Left renal pelvis (tissue), 4 donors: Measurements from ENCODE around the gene HOMEZ. TPM values are rescaled to one million over a fixed set of nuclear protein-coding genes. Genes with fewer than 3 reads are reported as not detected.

ENCODE experiments used
- DNase-seq, 4 donors: peaks; one replicate each; pipeline ENCODE4 v3.0.0-alpha.2; 2013; ENCODE audit warnings: low read depth in 4 of 4, low spot score in 3 of 4
- polyA plus RNA-seq, 4 donors: library from polyadenylated mRNA; unstranded; fragments of 120-200 nt; gene quantifications; one replicate each; pipeline ENCODE4 v1.2.1, GENCODE V29; 2013; ENCODE audit not compliant: insufficient read length in 4 of 4

Gene HOMEZ
- polyA plus RNA-seq, 4 donors = 11.2 to 28.1 (median 24.8) TPM

DNA sequence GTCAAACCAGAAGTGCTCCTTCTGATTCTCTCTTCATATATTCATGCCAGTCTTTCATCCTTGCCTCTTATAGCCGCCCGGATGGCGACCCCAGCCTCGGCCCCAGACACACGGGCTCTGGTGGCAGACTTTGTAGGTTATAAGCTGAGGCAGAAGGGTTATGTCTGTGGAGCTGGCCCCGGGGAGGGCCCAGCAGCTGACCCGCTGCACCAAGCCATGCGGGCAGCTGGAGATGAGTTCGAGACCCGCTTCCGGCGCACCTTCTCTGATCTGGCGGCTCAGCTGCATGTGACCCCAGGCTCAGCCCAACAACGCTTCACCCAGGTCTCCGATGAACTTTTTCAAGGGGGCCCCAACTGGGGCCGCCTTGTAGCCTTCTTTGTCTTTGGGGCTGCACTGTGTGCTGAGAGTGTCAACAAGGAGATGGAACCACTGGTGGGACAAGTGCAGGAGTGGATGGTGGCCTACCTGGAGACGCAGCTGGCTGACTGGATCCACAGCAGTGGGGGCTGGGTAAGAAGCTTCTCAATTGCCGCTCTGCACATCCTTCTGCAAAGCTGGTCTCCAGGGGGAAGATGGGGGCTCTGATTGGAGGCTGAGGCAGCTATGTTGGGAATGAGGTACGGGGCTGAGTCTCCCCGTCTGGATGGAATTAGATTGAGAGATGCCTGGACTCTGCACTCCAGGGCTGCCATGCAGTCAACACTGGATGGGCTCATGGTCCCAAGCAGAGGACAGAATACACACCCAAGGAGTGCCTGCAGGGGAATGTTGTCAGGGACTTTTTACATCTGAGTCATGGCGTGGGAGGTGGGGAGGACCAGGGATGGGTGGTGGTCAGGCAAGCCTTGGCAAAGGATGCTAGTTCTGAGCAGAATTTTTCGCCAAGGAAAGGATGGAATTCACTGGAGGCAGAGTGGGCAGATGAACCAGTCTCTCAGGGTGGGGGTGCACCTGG, 22.0 kb upstream of the HOMEZ start:
- no peak for DNase-seq

DNA sequence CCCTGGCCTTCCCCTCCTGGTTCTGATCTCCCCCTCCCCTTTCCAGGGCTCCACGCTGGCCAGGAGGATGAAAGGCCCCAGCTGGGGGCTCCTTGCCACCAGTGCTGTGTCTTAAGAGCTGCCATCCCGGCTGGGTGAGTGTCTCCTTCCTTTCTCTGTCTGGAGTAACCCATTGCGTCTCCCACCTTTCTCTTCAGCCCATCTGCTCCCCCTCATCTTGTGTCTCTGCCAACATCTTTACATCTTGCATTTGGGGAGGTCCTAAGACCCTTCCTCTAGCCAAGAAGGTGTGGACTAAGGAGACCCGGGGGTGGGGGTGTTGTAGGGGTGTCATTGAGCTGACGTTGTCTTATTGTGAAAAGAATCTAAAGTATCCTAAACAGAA, 21.2 kb upstream of the HOMEZ start:
- DNase-seq = no peak

DNA sequence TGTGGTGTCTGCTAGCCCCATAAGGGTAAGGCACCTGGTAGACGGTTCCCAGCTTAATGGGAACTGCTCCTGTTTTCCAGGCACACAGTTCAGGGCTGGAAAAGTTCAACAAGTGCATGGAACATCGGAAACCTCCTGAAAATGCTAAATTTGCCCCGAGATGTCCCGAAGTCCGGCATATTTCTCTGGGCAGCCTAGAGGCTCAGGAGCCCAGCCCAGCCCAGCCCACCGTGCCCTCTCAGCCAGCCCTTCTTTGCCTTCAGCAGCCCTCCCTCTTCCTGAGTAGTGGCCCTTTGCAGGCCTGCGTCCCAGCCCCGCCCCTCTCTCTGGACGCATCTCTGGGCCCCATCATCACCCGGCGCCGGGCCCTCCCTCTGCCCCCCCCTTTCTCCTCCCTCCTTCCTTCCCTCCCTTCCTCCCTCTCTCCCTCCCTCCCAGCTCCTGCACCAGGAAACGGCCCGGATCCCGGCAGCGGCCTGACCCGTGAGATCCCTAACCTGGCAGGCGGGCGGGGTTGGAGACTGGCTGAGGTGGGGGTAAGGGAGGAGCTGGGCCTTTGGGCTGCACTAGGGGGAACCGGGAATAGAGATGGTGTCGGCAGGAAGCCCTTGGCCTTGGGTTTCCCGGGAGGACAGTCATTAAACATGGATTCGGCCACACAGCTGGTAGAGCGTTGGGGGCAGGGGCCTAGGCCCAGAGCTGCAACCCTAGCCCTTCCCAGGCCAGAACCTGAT, 20.6 kb upstream of the HOMEZ start, which contains the start of gene BCL2L2:
TSS of gene BCL2L2 (plus strand) at position 422 of the 734 bp plus-strand sequence. CDS start 935 bp downstream, outside the sequence.
- peak in 2 of 4 donors; percentile 84 to 85 for DNase-seq

DNA sequence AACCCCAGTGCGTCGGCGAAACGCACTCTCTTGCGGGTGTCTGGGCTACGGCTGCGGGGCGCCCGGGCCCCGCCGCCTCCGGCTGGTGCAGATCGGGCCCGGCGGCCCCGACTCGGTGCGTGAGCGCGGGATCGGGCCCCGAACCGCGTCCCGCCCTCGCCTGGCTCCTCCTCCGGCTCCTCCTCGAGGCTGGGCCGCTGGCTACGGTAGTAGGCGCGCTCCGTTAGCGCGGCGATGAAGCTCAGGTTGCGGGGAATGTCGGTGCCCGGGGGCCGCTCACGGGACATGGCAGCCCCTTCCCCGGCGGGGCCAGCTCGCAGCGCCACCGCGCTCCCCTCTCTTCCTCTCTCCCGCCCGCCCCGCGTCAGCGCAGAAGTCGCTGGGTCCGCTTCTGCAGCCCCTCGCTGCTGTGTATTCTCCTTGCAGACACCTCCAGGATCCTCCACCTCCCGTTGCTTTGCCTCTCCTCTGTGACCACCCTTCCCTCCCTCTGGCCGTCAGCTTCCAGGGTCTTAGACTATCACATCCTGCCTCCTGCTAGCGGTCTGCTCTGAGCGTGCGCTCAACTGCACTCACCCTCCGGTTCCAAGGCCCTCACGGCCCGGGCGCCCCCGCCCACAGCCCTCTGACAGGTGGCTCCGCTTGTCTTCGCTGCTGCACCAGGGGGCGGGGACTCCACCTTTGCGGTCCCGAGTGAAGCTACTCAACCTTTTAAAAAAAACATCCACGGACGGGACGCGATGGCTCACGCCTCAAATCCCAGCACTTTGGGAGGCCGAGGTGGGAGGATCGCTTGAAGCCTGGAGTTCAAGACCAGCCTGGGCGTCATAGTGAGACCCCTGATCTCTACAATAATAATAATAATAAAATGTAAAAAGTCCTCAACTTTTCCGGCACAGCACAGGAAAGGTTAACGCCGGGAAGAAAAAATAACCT, 16.6 kb upstream of the HOMEZ start, which contains the start of gene PPP1R3E:
TSS of gene PPP1R3E (minus strand) at position 570 of the 936 bp plus-strand sequence. CDS start at position 287, 283 bp downstream.
- DNase-seq = no peak

DNA sequence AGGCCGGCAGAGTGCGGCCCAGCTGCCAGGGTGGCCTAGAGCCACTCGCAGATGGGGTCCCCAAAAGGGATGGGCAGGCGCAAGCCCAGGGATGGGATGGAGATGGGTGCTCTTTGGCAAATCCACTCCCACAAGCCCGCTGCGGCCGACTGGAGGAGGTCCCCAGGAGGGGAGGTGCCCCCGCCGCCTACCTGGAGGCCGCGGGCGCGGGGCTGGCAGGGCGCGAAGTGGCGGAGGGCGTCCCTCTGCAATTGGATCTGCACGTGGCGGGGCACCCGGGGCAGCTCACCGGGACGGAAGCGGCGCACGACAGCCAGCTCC, 16.0 kb upstream of the HOMEZ start:
- no peak for DNase-seq

DNA sequence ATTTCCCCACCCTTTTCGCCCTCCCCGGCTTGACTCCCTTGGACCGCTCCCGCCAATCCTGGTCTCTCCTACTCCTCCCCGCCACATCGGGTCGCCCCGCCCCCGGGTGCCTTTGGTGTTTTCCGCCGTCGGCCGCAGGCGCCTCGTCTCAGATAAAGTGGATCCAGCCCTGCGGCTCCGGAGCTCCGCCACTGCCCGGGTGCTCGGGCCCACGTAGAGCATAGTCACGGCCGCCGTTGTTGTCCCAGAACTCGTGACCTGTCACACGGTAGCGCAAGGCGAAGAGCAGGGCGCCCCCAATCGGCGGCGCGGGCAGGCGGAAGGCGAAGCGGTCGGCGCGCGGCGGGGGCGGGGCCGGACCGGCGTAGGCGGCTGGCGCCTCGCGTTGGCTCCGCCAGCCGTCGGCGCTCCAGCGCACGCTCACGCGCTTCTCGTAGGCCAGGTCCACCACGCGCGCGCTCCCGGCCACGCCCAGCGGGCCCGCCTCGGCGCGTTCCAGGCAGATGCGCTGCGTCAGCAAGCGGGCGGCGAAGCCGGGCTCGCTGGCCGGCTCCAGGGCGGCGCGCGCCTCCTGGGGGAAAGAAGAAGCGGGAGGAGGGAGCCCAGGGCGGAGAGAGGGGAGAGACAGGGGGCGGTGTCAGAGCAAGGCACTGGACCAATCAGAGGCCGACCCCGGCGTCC, 15.5 kb upstream of the HOMEZ start:
- peak; percentile 96 to 98 (median 97) for DNase-seq

DNA sequence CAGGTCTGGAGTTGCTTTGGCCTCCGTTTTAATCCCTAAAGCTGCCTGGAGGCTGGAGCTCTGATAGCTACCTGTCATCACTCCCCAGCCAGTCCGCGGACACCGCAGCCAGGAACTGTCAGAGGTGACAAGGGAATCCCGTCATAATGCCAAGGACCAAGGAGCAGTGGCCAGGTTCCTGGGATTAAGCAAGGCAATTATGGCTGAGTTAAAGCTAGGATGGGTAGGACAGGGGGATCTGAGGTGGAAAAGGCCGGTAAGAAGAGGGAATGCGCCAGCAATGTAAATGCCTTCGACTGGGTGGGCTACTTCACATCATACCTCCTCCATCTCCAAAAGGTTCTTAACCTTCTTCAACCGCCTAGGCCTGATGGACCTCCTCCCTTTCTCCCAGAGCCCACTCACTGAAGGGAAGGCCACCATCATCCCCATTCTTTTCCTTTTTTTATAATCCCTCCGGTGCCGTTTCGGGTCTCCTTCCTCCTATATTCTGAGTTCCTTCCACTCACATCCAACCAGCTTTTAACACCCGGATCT, 14.8 kb upstream of the HOMEZ start:
- DNase-seq = no peak

DNA sequence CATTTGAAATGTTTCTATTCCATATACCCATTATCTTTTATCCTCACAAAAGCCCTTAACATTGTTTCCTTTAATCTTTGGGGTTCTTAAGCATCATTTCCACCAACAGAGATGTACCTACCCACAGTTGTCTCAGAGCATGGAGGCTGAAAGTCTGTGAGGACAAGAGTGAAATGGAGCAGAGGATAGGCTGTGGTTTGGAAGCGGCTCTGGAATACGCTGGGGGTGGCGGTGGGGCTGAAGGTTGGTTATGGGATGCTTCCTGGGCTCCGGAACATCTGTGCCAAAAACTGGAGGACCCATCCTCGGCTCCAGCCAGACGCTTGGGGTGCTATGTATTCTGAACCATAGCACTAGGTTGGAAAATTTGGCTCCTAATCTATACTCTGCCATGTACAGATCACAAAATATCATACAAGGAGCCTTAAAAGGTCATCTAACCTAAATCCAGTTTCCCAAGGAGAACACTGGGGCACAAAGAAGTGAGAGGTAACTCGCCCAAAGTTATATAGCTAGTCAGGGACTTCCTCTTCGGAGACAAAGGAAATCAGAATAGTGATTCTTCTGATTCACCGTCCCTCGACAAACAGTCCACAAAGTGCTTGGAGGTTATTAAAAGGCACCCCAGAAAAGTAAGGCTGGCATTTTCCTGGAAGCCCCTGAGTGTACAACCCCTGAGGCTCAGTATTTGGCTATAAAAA, 14.2 kb upstream of the HOMEZ start:
- no peak for DNase-seq

DNA sequence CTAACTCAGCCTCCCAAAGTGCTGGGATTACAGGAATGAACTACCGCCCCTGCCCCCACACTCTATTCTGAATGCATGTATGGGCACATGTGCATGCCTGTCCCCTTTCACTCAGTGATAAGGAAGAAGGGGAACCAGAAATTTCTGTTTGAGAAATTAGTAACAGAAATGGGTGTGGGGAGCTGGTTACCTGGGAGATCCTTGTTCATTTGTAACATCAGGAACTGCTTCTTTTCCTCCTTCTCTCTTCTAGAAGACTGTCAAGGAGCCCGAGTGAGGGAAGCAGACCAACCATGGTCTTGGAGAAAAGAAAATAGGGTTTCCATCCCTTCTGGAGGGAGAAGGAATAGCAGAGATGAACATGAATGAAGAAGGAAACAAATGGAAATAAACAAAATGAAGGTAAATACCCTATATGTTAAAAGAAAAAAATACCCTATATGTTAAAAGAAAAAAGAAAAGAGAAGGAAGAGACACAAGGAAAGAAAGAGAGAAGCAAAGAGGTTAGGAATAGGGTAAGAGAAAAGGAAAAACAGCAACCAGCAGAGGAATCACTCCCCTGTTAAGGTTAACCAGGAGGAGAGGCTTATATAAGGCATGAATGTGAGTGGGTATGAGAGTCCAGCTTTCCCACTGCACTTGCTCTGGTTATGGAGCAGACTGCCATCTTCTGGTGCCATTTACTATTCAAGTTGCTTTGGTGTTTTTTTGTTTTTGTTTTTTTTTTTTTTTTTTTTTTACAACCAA, 13.5 kb upstream of the HOMEZ start:
- DNase-seq = no peak

DNA sequence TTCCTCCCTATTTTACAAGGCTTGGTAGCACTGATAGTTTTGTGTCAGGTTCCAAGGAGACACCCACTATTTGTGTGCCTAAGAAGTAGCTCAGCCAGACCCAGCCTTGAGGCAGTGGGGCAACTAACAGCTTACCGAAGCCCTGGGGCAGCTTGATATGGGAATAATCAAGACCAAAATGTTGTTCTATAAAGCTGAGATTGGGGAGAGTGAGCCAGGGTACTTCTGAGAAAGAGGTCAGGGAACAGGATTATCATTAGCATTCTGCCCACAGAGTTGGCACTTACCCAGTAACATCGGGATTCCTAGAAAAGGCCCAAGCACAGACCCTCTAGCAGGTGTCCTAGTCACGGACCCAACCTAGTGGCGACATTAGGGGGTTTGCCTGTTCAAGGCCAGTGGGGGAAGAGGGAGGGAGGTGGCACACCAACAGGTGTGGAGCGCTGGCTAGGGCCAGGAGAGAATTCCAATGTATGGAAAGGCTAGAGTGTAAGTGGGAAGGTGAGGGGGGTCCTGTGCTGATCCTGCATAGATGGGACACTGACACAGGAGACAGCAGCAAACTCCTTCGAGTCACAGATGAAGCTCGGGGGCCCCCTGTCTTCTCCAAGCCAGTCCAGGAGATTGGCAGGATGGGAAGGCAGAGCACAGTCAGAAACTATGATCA, 11.8 kb upstream of the HOMEZ start:
- no peak for DNase-seq

DNA sequence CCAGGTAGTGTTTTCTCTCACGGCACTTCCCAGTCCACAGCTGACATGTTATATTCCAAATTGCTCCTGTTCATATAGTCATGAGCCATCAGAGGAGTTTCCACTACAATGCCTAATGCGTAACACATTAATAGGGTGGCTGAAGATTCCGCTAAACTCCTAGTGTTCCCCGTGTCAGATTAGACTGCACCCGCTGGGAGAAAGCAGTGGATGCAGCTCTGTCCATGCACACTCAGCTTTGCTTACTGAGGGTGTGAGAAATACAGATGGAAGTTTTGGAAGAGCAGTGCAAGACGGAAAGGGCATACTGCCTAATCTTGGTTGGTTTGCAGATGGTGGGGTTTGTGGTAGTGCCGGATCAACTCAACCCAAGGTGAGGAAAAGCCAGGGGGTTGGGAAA, 11.2 kb upstream of the HOMEZ start:
- no peak for DNase-seq

DNA sequence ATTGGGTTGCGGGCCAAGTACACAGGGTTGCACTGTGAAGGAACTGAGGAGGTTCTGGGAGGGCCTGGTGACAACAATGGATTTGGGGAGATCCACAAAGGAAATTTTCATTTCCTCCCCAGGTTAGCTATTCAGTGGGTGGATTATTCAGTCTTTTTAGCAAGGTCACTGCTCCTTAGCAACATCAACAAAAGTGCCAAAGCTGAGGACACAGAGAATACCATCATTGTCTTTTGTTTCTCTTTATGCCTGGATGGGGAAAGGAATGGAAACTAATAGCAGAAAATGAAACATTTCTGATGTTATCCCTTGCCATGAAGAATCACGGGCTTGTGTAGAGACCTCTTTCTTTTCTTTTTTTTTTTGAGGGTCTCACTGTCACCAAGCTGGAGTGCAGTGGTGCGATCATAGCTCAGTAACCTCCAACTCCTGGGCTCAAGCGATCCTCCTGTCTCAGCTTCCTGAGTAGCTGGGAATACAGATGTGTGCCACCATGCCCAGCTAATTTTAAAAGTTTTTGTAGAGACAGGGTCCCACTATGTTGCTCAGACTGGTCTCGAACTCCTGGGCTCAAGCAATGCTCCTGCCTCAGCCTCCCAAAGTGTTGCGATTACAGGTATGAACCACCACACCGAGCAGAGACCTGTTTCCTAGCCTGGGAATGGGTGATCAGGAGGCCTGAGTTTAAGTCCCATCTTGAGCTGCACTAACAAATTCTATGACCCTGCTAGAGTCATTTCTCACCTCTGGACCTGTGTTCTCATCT, 10.3 kb upstream of the HOMEZ start:
- no peak for DNase-seq

DNA sequence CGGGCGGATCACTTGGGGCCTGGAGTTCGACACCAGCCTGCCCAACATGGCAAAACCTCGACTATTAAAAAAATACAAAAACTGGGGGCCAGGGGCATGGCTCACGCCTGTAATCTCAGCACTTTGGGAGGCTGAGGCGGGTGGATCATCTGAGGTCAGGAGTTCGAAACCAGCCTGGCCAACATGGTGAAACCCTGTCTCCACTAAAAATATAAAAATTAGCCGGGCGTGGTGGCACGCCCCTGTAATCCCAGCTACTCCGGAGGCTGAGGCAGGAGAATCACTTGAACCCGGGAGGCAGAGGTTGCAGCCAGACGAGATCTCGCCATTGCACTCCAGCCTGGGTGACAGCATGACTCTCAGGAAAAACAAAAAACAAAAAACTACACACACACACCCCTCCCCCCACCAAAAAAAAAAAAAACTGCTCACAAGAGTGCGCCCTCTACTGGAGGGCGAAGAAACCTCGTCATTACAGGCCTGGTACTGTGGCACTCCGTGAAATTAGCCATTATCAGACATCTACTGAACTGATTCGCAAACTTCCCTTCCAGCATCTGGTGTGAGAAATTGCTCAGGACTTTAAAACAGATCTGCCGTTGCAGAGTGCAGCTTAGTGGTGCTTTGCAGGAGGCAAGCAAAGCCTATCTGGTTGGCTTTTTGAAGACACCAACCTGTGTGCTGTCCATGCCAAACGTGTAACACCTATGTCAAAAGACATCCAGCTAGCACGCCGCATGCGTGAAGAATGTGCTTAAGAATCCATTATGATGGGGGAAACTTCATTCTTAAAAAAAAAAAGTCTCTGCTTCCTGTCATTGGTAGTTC, 9.0 kb upstream of the HOMEZ start:
- DNase-seq = no peak

DNA sequence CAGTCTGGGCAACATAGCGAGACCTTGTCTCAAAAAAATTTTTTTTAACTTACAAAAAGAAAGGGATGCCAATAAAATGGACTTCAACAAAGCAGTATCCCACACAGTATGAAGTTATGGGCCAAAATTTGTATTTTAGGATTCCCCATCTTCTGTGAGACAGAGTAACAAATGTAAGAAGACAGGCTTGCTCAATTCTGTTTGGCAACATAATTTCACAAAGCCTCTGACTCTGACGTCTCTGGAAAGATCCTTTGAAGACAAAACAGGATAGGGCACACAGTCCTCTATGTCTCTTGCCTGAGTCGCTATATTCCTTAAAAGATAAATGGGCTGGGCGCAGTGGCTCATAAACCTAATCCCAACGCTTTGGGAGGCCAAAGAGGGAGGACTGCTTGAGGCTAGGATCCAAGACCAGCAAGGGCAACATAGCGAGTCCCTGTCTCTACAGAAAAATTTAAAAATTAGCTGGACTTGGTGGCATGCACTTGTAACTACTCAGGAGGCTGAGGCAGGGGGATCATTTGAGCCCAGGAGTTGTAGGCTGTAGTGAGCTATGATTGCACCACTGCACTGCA, 1.1 kb upstream of the HOMEZ start:
- DNase-seq = no peak

DNA sequence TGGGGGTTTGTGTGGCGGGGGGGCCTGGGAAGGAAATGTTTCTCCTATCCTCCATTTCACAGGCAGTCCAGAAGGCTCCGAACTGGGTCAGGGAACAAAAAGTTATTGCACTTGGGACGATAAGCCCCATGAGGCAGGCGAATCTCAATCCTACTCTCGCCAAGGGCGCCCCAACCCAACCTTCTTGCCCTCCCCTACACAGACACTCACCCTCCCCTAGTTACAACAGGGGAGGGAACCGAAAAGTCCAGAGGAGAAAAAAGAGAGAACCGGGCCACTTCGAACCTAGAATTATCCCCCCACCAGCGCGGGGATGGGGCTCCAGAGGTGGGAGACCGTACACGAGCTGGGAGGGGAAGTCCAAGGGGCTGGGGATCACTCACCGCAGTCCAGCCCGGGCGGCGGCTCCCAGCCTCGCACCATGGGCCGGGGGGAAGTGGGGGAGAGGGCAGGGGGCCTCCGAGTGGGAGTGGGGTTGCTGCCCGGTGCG, 357 bp downstream of the HOMEZ start:
- no peak for DNase-seq
